Endothelial cell of umbilical vein (primary cell): ENCODE data around the gene LAMA5. TPM values are rescaled to one million over a fixed set of nuclear protein-coding genes. Genes with fewer than 3 reads are reported as not detected.

Experiments
- BruUV-seq: library from RNA; stranded (reverse); fragments of 400-500 nt; replicated peaks from 2 replicates; lab custom pipeline; 2021; lab: Mats Ljungman, UMichigan
- CTCF ChIA-PET: fragments of 300-600, 350-600 bp; sonication (Branson Sonifier 250); formaldehyde crosslinking; loops from one replicate; lab custom pipeline; 2021; ENCODE audit warnings: antibody characterized with exemption, inconsistent platforms; lab: Charles Lee
- POLR2A ChIA-PET: fragments of 300-600, 350-600 bp; sonication (Branson Sonifier 250); formaldehyde crosslinking; loops from one replicate; lab custom pipeline; 2021; ENCODE audit warnings: antibody characterized with exemption, inconsistent platforms; lab: Charles Lee
- DNase-seq: peaks from one replicate; pipeline ENCODE4 v3.0.0-alpha.2; 2011; ENCODE audit warnings: low read depth, low spot score
- FAIRE-seq: peaks from 2 replicates; lab custom pipeline; 2011; peaks lifted over from hg19 to GRCh38; lab: Jason Lieb, UNC
- H2AFZ ChIP-seq: 2 replicates; pipeline ENCODE4 v1.6.0; 2012; ENCODE audit warnings: low read depth, low read length, control low read depth, inconsistent platforms
- H3K27ac ChIP-seq: 2 replicates; pipeline ENCODE4 v1.5.1; 2011; ENCODE audit warnings: low read depth, mild to moderate bottlenecking, control low read depth, low read length, moderate library complexity; ENCODE audit not compliant: insufficient read depth
- H3K27me3 ChIP-seq, 2 experiments: 2 replicates each; pipeline versions ENCODE4 v1.6.0 to v1.6.1; 2011; ENCODE audit warnings: low read length in 2 of 2, mixed read lengths in 1 of 2; ENCODE audit not compliant: control insufficient read depth in 2 of 2, insufficient read depth in 2 of 2
- H3K36me3 ChIP-seq, 2 experiments: 2 replicates in 1 of 2; 3 replicates in 1 of 2; pipeline ENCODE4 v1.5.1; 2011; ENCODE audit warnings: low read length in 2 of 2, mild to moderate bottlenecking in 1 of 2, moderate library complexity in 1 of 2; ENCODE audit not compliant: control insufficient read depth in 2 of 2, insufficient read depth in 2 of 2; ENCODE audit errors: extremely low read depth in 1 of 2
- H3K4me1 ChIP-seq: 3 replicates; pipeline ENCODE4 v1.5.1; 2011; ENCODE audit warnings: mild to moderate bottlenecking, low read length; ENCODE audit not compliant: control insufficient read depth, insufficient read depth; ENCODE audit errors: extremely low read depth
- H3K4me2 ChIP-seq: 2 replicates; pipeline ENCODE4 v1.6.1; 2011; ENCODE audit warnings: low read length, control low read depth, mixed read lengths; ENCODE audit not compliant: insufficient read depth
- H3K4me3 ChIP-seq, 3 experiments: fragments of 200-600 bp in 1 of 3; sonication (generic), shearing (Covaris generic) in 1 of 3; replicated peaks in 1 of 3; 2 replicates each; pipeline ENCODE4 v1.5.1; 2011 to 2016; ENCODE audit warnings: control low read depth in 3 of 3, low read length in 3 of 3, mild to moderate bottlenecking in 2 of 3, inconsistent platforms in 1 of 3, low read depth in 1 of 3, moderate library complexity in 1 of 3; ENCODE audit not compliant: insufficient read depth in 1 of 3
- H3K79me2 ChIP-seq: 2 replicates; pipeline ENCODE4 v1.6.0; 2012; ENCODE audit warnings: low read length, inconsistent platforms; ENCODE audit not compliant: control insufficient read depth, insufficient read depth
- H3K9ac ChIP-seq: replicated peaks from 2 replicates; pipeline ENCODE3; 2011; ENCODE audit warnings: low read length, control low read depth; ENCODE audit not compliant: insufficient read depth; ENCODE audit errors: extremely low read depth
- H3K9me1 ChIP-seq: replicated peaks from 3 replicates; pipeline ENCODE4 v1.6.0; 2011; ENCODE audit warnings: mild to moderate bottlenecking, low read length; ENCODE audit not compliant: control insufficient read depth, insufficient read depth; ENCODE audit errors: extremely low read depth
- H3K9me3 ChIP-seq: replicated peaks from 2 replicates; pipeline ENCODE4 v1.5.1; 2012; ENCODE audit warnings: low read length, inconsistent platforms; ENCODE audit not compliant: control insufficient read depth, insufficient read depth
- H4K20me1 ChIP-seq: replicated peaks from 2 replicates; pipeline ENCODE3; 2011; ENCODE audit warnings: mild to moderate bottlenecking, low read length; ENCODE audit not compliant: control insufficient read depth, insufficient read depth; ENCODE audit errors: extremely low read depth
- CTCF ChIP-seq, 2 donors: IDR thresholded peaks; 1 replicate in 1 of 2; 2 replicates in 1 of 2; pipeline ENCODE4 v1.5.1; 2011; ENCODE audit warnings: low read length in 2 of 2, mild to moderate bottlenecking in 2 of 2, moderate library complexity in 2 of 2, control low read depth in 1 of 2, inconsistent platforms in 1 of 2, low read depth in 1 of 2; ENCODE audit not compliant: insufficient read depth in 1 of 2; ENCODE audit errors: extremely low read depth in 1 of 2
- EZH2 ChIP-seq: IDR thresholded peaks from 2 replicates; pipeline ENCODE4 v1.6.1; 2012; ENCODE audit warnings: borderline replicate concordance, low read depth, mild to moderate bottlenecking, moderate library complexity, low read length, inconsistent platforms; ENCODE audit not compliant: severe bottlenecking
- GATA2 ChIP-seq: IDR thresholded peaks from 2 replicates; pipeline ENCODE4 v1.7.0; 2011; ENCODE audit warnings: low read depth, mild to moderate bottlenecking, moderate library complexity, mixed read lengths, low read length; ENCODE audit not compliant: insufficient read length, insufficient read depth
- JUN ChIP-seq: IDR thresholded peaks from 2 replicates; pipeline ENCODE4 v1.6.1; 2011; ENCODE audit warnings: borderline replicate concordance, low read depth; ENCODE audit not compliant: insufficient read length, insufficient read depth
- MAX ChIP-seq: IDR thresholded peaks from 2 replicates; pipeline ENCODE4 v1.6.1; 2011; ENCODE audit not compliant: insufficient read depth, insufficient read length
- MYC ChIP-seq: IDR thresholded peaks from one replicate; pipeline ENCODE4 v1.6.1; 2011; ENCODE audit warnings: mild to moderate bottlenecking, low read depth, low read length
- dilution Hi-C: fragments of 300-500 bp; cut with MboI; formaldehyde crosslinking; loops from one replicate; pipeline ENCODE4 v1.15.0; 2019; ENCODE audit warnings: low sequenced_read_pairs; ENCODE audit not compliant: extremely low pct_ligation_motif_present
- intact Hi-C: fragments of 100-400 bp; cut with micrococcal nuclease; formaldehyde crosslinking; loops from one replicate; pipeline ENCODE4 v1.10.0; 2022
- polyA plus RNA-seq, 4 experiments: library from polyadenylated mRNA; depleted of rRNA in 3 of 4; stranded (reverse) in 3 of 4; unstranded in 1 of 4; fragments of >200 nt; gene quantifications; 2 replicates each; pipeline versions ENCODE4 v1.2.1 to v1.2.3, GENCODE V29; 2011 to 2012; ENCODE audit warnings: missing spikeins in 1 of 4
- total RNA-seq: library from RNA; stranded (reverse); gene quantifications from 2 replicates; pipeline ENCODE4 v1.2.3, GENCODE V29; 2021

Gene LAMA5
- total and polyA plus RNA-seq, 2 donors (not counting 3 experiments of a cell fraction or from before 2014, with no cell fraction given): 24.0 to 145 TPM

- no peak overlapping the region for H3K27ac ChIP-seq
- H3K27me3 ChIP-seq: no peaks in the 10 kb centered on the region
- no peaks in the 10 kb centered on the region for H3K9me3 ChIP-seq
- DNase-seq: no peak
- dilution Hi-C loops (no loop called here), intact Hi-C loops (no loop called here)
- H2AFZ ChIP-seq: no peak overlapping the region
- H3K36me3 ChIP-seq: peaks cover 0 to 1% of the 10 kb centered on the region in 2 experiments
- H3K79me2 ChIP-seq: no peaks in the 10 kb centered on the region
- FAIRE-seq: no peak
- H3K4me3 ChIP-seq: no peak overlapping the region
- no peak overlapping the region for H3K4me2 ChIP-seq
- BruUV-seq: no TSS peak
- no peaks in the 10 kb centered on the region for H3K9me1 ChIP-seq
- no peaks in the 10 kb centered on the region for H3K4me1 ChIP-seq
- CTCF ChIA-PET: interaction anchor here (0.7 to 1.5 kb wide), 5 partner anchors 10 to 217 kb away, joined by 3 to 5 read pairs (median 5); no protein-coding TSS in a partner anchor
- H4K20me1 ChIP-seq: no peaks in the 10 kb centered on the region
- H3K9ac ChIP-seq: no peak overlapping the region
- POLR2A ChIA-PET: no interaction called here
- TF ChIP-seq CTCF (IDR thresholded peaks at IDR 0.05; ENCODE audit: extremely low read depth in 1 of 2, insufficient read depth in 1 of 2, low read depth in 1 of 2, low read length in 2 of 2) (no peak), GATA2 (no peak), MYC (no peak), EZH2 (no peak), JUN (no peak), MAX (no peak)
These were observed 32.9 kb upstream of the LAMA5 start for GRCh38 chr20:62400021-62400420.
